ENCODE data around the gene MCEE.

MCEE gene

GRCh38 chr2:71071681-71072398 is 58.2 kb downstream of the MCEE start:
- DNase-seq = no peak
- Histone ChIP-seq H3K4me1 (no peaks in the 10 kb centered on the region), H3K36me3 (no peaks in the 10 kb centered on the region), H3K9me3 (no peaks in the 10 kb centered on the region), H3K27me3 (no peaks in the 10 kb centered on the region), H3K4me3 (ENCODE audit: low read depth, low read length) (no peak overlapping the region)
- TF ChIP-seq CTCF (IDR thresholded peaks at IDR 0.05; ENCODE audit: low read depth, low read length) = no peak

GRCh38 chr2:71070294-71071093 is 59.5 kb downstream of the MCEE start:
- DNase-seq = no peak
- H3K36me3 ChIP-seq = no peaks in the 10 kb centered on the region
- no peaks in the 10 kb centered on the region for H3K27me3 ChIP-seq
- no peaks in the 10 kb centered on the region for H3K9me3 ChIP-seq
- no peak overlapping the region for H3K4me3 ChIP-seq (ENCODE audit: low read depth, low read length)
- no peaks in the 10 kb centered on the region for H3K4me1 ChIP-seq
- TF ChIP-seq CTCF (IDR thresholded peaks at IDR 0.05; ENCODE audit: low read depth, low read length) = peak; percentile 20; the same call in 1 of the 2 replicates

- no peak for TF ChIP-seq CTCF (IDR thresholded peaks at IDR 0.05; ENCODE audit: low read depth, low read length)
- Histone ChIP-seq H3K4me3 (ENCODE audit: low read depth, low read length) (peak overlapping the region; percentile 70), H3K9me3 (no peaks in the 10 kb centered on the region), H3K4me1 (no peaks in the 10 kb centered on the region), H3K36me3 (no peaks in the 10 kb centered on the region), H3K27me3 (no peaks in the 10 kb centered on the region)
- no peak for DNase-seq
Measured at GRCh38 chr2:71069376-71069775, 60.7 kb downstream of the MCEE start.

- Histone ChIP-seq H3K4me1 (no peaks in the 10 kb centered on the region), H3K36me3 (no peaks in the 10 kb centered on the region), H3K27me3 (no peaks in the 10 kb centered on the region), H3K4me3 (ENCODE audit: low read depth, low read length) (peak within 1 kb of the TSS; percentile 70), H3K9me3 (no peaks in the 10 kb centered on the region)
- TF ChIP-seq CTCF (IDR thresholded peaks at IDR 0.05; ENCODE audit: low read depth, low read length) = no peak
- DNase-seq = peak; percentile 89
Measured at GRCh38 chr2:71068218-71069035, 61.6 kb downstream of the MCEE start, which contains the start of gene NAGK. Gene NAGK, plus strand, starts transcription at chr2:71068648. Its CDS starts 36 bp downstream, at chr2:71068684.

GRCh38 chr2:71067567-71068217 is 62.3 kb downstream of the MCEE start:
- Histone ChIP-seq H3K4me1 (no peaks in the 10 kb centered on the region), H3K9me3 (no peaks in the 10 kb centered on the region)

More at GRCh38 chr2:71067567-71068217, 62.3 kb downstream of the MCEE start:
- TF ChIP-seq CTCF (IDR thresholded peaks at IDR 0.05; ENCODE audit: low read depth, low read length) = no peak
- no peaks in the 10 kb centered on the region for H3K27me3 ChIP-seq
- no peak for DNase-seq
- no peaks in the 10 kb centered on the region for H3K36me3 ChIP-seq
- peak overlapping the region; percentile 70 for H3K4me3 ChIP-seq (ENCODE audit: low read depth, low read length)
